K562 treated with DMSO at 1 percent for 12 hours (cell line): Measurements from ENCODE around the gene WFIKKN1. TPM values are rescaled to one million over a fixed set of nuclear protein-coding genes. Genes with fewer than 3 reads are reported as not detected.

Source experiments
- total RNA-seq: library from RNA; unstranded; fragments of 300-600 nt; gene quantifications from 2 replicates; pipeline ENCODE4 v1.2.3, GENCODE V29; 2022; ENCODE audit not compliant: insufficient read depth

Gene WFIKKN1
- 10.4 and 11.0 TPM in 2 replicates for total RNA-seq

DNA sequence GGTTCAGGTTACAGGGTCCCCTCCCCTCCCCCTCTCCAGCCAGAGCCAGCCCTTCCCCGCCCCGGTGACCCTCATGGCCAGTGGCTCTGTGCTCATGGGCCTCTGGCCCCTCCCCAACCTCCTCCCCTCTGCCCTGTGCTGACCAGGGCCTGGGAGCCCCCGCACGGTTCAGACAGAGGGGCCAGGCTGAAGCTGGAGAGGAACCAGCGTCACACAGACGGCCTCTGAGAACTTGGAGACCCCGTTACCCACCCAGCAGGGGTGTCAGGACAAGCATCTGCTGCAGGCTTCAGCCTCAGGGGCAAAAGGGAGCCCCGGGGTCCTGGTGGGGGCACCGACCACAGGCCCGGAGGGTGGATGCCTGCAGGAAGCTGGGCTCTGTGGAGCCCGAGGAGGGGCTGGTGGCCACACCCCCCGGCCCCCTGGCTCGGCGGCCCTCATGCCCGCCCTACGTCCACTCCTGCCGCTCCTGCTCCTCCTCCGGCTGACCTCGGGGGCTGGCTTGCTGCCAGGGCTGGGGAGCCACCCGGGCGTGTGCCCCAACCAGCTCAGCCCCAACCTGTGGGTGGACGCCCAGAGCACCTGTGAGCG lies at the start of gene WFIKKN1:
TSS of gene WFIKKN1 (plus strand) at position 171 of the 591 bp plus-strand sequence. CDS start at position 440, 269 bp downstream.

DNA sequence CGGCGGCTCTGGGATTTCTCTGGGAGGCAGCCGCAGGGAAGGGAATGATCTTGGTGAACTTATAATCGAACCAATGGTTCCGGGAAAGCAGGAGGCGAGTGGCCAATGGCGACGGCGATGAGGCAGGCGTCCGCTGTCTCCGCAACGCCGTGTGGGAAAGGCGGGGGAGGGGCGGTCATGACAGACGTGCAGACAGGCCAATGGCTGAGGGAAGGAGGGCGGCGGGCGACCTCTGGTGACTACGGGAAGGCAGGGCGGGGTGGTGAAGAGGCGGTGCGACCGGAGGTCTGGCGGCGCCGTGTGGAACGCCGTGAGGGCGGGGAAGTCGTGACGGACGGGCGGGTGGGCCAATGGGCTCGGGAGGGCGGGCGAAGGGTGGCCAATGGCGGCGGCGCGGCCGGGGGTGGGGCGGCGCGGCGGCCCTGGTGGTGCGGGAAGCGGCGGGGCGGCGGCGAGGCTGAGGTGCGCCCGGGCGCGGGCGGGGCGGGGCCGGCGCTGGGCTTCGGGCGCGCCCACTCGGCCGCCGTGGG lies 41.1 kb upstream of the WFIKKN1 start, which contains the start of gene RAB40C:
TSS of gene RAB40C (plus strand) at position 409 of the 530 bp plus-strand sequence. CDS start 226 bp downstream, outside the sequence.

GRCh38 chr16:636206-637080 lies 5.7 kb downstream of the WFIKKN1 start, which contains the start of gene METTL26:
TSS of gene METTL26 (minus strand) at chr16:636305. CDS start at chr16:636290, 15 bp downstream.

DNA sequence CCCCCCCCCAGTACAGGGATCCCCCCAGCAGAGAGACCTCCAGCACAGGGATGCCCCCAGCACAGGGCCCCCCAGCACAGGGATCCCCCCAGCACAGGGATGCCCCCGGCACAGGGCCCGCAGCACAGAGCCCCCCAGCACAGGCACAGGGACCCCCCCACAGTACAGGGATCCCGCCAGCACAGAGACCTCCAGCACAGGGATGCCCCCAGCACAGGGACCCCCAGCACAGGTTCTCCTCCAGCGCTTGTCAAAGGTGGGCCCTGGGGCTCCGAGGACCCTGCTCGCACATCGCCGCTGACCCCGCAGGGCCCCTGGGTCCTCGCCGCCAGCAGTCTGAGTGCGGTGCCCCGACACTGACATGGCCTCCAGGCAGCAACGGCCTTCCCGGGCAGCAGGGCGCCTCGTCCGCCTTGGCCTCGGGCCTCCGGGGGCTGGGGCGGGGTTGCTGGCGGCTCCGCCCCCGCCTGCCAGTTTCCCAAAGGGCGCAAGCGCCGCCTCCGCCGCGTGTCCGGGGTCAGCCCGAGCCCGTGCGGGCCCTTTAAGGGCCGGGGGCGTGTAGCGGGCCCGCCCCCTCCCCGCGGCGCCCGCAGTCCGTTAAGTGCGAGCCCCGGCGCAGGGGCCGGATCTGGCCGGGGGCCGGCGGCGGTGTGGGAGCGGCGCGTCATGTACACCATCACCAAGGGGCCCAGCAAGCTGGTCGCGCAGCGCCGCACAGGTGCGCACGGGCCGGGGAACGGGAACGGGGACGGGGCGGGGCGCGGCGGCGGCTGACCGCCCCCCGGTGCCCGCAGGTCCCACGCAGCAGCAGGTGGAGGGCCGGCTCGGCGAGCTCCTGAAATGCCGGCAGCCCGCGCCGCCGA lies 10.8 kb downstream of the WFIKKN1 start, which contains the start of gene MCRIP2:
TSS of gene MCRIP2 (plus strand) at position 503 of the 863 bp plus-strand sequence. CDS start at position 667, 164 bp downstream.

DNA sequence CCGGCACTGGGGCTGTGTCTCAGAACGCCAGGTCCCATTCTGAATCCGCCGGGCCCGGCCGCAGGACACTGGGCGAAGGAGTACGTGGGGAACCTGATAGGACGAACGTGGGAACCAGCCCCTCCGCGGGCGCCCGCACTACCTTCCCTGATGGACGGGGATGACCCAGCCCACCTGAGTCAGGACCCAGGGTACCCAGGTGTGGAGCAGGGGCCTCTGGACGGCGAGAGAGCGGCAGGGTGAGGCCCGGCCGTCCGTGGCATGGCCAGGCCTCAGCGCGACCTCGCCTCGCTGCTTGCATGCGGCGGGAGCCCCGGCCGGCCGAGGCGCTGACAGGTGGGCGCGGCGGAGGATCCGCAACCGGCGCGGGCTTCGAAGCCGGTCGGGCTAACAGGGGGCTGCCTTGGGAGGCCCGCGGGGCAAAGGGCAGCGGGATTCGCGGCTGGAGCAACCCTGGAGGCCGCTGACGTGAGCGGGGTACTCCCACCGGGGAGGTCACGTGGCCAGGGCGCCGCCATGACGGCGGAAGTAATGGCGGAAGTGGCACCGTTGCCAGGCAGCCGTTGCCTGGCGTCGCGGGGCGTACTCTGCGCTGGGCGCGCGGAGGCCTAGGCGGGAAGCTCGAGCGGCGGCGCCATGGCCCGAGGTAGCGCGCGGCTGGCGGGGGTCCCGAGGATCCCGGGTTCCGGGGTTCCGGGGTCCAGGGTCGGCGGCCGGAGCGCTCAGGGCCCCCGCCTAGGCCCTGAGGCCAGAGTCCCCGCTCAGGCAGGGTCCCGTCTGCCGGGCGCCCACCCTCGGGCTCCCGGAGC lies 18.2 kb downstream of the WFIKKN1 start, which contains the start of gene WDR90:
TSS of gene WDR90 (plus strand) at position 585 of the 809 bp plus-strand sequence. CDS start at position 637, 52 bp downstream.

GRCh38 chr16:667780-668518 lies 37.2 kb downstream of the WFIKKN1 start, which contains the start of gene RHOT2:
TSS of gene RHOT2 (plus strand) at chr16:668132. CDS start at chr16:668200, 68 bp downstream.

DNA sequence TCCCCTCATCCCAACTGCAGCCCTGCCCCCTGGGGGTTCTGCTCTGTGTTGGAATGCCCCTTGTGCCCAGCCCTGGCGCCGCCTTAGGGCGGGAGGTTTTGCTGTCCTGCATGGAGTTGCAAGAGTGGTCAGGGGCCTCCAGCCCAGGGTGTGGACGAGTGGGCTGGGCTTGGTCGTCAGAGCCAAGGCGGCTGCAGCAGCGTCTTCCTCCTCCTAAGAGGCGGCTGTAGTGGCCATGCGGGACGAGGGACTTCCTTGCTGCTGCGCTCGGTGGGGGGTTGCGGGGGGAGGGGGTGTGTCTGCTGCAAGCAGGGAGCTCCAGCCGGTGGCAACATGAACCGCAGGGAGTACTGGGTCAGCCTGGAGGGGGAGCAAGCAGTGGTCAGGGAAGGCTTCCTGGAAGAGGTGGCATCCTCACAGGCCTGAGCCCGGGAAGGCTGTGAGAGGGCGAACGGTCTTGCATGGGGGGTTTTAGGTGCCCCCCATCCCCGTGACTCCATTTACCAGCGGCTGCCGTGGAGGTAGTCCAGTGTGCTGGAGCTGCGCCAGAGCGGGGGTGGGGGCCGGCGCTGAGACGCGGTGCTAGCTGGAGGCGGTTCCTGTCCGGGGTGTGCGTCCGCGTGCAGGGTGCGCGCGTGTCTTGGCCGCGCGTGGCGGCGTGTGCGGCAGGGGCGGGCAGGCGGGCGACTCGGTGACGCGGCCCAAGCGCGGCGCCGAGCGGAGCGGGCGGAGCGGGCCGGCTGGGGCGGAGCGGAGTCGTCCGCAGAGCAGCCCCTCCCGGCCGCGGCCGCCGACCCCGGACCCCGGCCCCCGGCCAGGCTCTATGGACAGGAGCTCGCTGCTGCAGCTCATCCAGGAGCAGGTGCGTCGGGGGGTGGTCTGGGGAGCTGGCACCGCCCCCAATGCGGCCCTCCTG lies 44.4 kb downstream of the WFIKKN1 start, which contains the start of gene RHBDL1:
TSS of gene RHBDL1 (plus strand) at position 704 of the 916 bp plus-strand sequence. CDS start at position 824, 120 bp downstream.

DNA sequence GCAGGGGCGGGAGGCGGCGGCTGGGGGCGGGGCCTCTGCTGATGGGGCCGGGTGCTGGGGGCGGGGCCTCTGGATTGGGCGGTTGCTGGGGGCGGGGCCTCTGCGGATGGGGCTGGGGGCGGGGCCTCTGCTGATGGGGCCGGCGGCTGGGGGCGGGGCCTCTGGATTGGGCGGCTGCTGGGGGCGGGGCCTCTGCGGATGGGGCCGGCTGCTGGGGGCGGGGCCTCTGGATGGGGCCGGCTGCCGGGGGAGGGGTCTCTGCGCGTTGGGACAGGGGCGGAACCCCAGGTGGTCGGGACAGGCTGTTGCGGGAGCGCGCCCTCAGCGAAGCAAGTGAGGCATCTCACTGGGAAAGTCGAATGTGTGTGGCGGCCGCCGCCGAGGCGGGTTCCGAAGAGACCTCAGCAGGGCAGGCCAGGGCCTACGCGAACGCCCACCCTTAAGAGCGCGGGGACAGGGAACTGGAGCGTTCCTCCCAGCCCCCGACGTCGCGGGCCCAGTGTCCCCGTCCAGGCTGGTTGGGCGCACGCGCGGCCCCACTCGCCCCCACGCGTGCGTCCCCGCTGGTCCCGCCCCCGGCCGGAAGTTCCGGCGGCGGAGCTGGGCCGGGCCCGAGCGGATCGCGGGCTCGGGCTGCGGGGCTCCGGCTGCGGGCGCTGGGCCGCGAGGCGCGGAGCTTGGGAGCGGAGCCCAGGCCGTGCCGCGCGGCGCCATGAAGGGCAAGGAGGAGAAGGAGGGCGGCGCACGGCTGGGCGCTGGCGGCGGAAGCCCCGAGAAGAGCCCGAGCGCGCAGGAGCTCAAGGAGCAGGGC lies 49.2 kb downstream of the WFIKKN1 start, which contains the start of gene STUB1:
TSS of gene STUB1 (plus strand) at position 597 of the 811 bp plus-strand sequence. CDS start at position 713, 116 bp downstream.

Other genes with a start within 250 kb of the WFIKKN1 start
- gene PGAP6, start 249.0 kb upstream of the WFIKKN1 start, total RNA-seq = 86.0 and 95.6 TPM in 2 replicates
- 138 and 154 TPM in 2 replicates for gene NME4, start 233.8 kb upstream of the WFIKKN1 start, total RNA-seq
- 36.2 and 36.4 TPM in 2 replicates for gene DECR2, start 229.1 kb upstream of the WFIKKN1 start, total RNA-seq
- gene RAB11FIP3, start 205.3 kb upstream of the WFIKKN1 start, total RNA-seq = 10.5 and 18.8 TPM in 2 replicates
- 40.3 and 60.1 TPM in 2 replicates for gene CAPN15, start 103.3 kb upstream of the WFIKKN1 start, total RNA-seq
- not detected in 2 replicates for gene PRR35, start 70.6 kb upstream of the WFIKKN1 start, total RNA-seq
- 8.4 and 8.5 TPM in 2 replicates for gene NHLRC4, start 64.0 kb upstream of the WFIKKN1 start, total RNA-seq
- gene PIGQ, start 61.0 kb upstream of the WFIKKN1 start, total RNA-seq = 31.0 and 43.5 TPM in 2 replicates
- gene RAB40C, start 40.9 kb upstream of the WFIKKN1 start, total RNA-seq = 26.5 and 38.7 TPM in 2 replicates
- gene METTL26, start 5.3 kb downstream of the WFIKKN1 start, total RNA-seq = 95.4 and 142 TPM in 2 replicates
- gene MCRIP2, start 10.8 kb downstream of the WFIKKN1 start, total RNA-seq = 62.3 and 95.4 TPM in 2 replicates
- 3.2 and 3.7 TPM in 2 replicates for gene WDR90, start 18.4 kb downstream of the WFIKKN1 start, total RNA-seq
- gene RHOT2, start 37.1 kb downstream of the WFIKKN1 start, total RNA-seq = 131 and 154 TPM in 2 replicates
- gene RHBDL1, start 44.7 kb downstream of the WFIKKN1 start, total RNA-seq = 2.5 and 4.9 TPM in 2 replicates
- 108 and 141 TPM in 2 replicates for gene STUB1, start 49.4 kb downstream of the WFIKKN1 start, total RNA-seq
- 60.7 and 81.8 TPM in 2 replicates for gene JMJD8, start 53.3 kb downstream of the WFIKKN1 start, total RNA-seq
- gene WDR24, start 59.4 kb downstream of the WFIKKN1 start, total RNA-seq = 21.7 and 24.9 TPM in 2 replicates
- gene FBXL16, start 74.8 kb downstream of the WFIKKN1 start, total RNA-seq = 2.5 and 3.3 TPM in 2 replicates
- 38.5 and 41.4 TPM in 2 replicates for gene METRN, start 84.1 kb downstream of the WFIKKN1 start, total RNA-seq
- 53.9 and 76.5 TPM in 2 replicates for gene ANTKMT, start 90.2 kb downstream of the WFIKKN1 start, total RNA-seq
- gene CCDC78, start 95.5 kb downstream of the WFIKKN1 start, total RNA-seq = 1.7 and 2.0 TPM in 2 replicates
- 15.9 and 18.7 TPM in 2 replicates for gene HAGHL, start 96.1 kb downstream of the WFIKKN1 start, total RNA-seq
- gene CIAO3, start 110.0 kb downstream of the WFIKKN1 start, total RNA-seq = 33.1 and 44.1 TPM in 2 replicates
- not detected in 2 replicates for gene MSLN, start 129.7 kb downstream of the WFIKKN1 start, total RNA-seq
- 40.4 and 44.0 TPM in 2 replicates for gene RPUSD1, start 157.4 kb downstream of the WFIKKN1 start, total RNA-seq
- 28.6 and 57.6 TPM in 2 replicates for gene CHTF18, start 157.6 kb downstream of the WFIKKN1 start, total RNA-seq
- gene GNG13, start 169.7 kb downstream of the WFIKKN1 start, total RNA-seq = not detected in 2 replicates